ENCODE results near the gene RIOK2.

Gene RIOK2

GRCh38 chr5:97127727-97128126 lies 55.3 kb downstream of the RIOK2 start:
- DNase-seq (ENCODE audit: low spot score): no peak
- FAIRE-seq: no peak

- no peak for DNase-seq (ENCODE audit: low spot score)
- FAIRE-seq: no peak
Observed at GRCh38 chr5:97125125-97125683, 57.8 kb downstream of the RIOK2 start.

GRCh38 chr5:97124335-97124734 lies 58.7 kb downstream of the RIOK2 start:
- DNase-seq (ENCODE audit: low spot score): no peak
- no peak for FAIRE-seq

- no peak for FAIRE-seq
Observed at GRCh38 chr5:97121848-97122247, 61.2 kb downstream of the RIOK2 start.

GRCh38 chr5:97120195-97120594 lies 62.9 kb downstream of the RIOK2 start:
- DNase-seq (ENCODE audit: low spot score) (no peak), FAIRE-seq (no peak)

More at GRCh38 chr5:97121848-97122247, 61.2 kb downstream of the RIOK2 start:
- DNase-seq (ENCODE audit: low spot score): no peak

GRCh38 chr5:97119007-97119390 lies 64.0 kb downstream of the RIOK2 start:
- no peak for FAIRE-seq

GRCh38 chr5:97118261-97119006 lies 64.6 kb downstream of the RIOK2 start:
- no peak for FAIRE-seq

More at GRCh38 chr5:97119007-97119390, 64.0 kb downstream of the RIOK2 start:
- no peak for DNase-seq (ENCODE audit: low spot score)

GRCh38 chr5:97115932-97116331 lies 67.1 kb downstream of the RIOK2 start:
- FAIRE-seq (no peak), DNase-seq (ENCODE audit: low spot score) (no peak)

More at GRCh38 chr5:97118261-97119006, 64.6 kb downstream of the RIOK2 start:
- no peak for DNase-seq (ENCODE audit: low spot score)

GRCh38 chr5:97112230-97112629 lies 70.8 kb downstream of the RIOK2 start:
- no peak for FAIRE-seq
- DNase-seq (ENCODE audit: low spot score): no peak

GRCh38 chr5:97111616-97112015 lies 71.4 kb downstream of the RIOK2 start:
- FAIRE-seq (no peak), DNase-seq (ENCODE audit: low spot score) (no peak)

- no peak for FAIRE-seq
- no peak for DNase-seq (ENCODE audit: low spot score)
Observed at GRCh38 chr5:97111004-97111403, 72.0 kb downstream of the RIOK2 start.
